ENCODE results near the gene VWCE. TPM values are rescaled to one million over a fixed set of nuclear protein-coding genes. Genes with fewer than 3 reads are reported as not detected.

Gene VWCE
- total RNA-seq, 3 donors from 2014 or later (not counting 1 experiment from before 2014, with no cell fraction given) = 0.61 to 0.95 (median 0.82) TPM

GRCh38 chr11:61290905-61291690 lies 4.0 kb downstream of the VWCE start:
- Mint-ChIP-seq H3K9me3 (no peaks in the 10 kb centered on the region), H3K4me1 (peaks cover 9 to 15% of the 10 kb centered on the region in 2 donors), H3K4me3 (no peak overlapping the region), H3K27ac (no peak overlapping the region), H3K36me3 (no peaks in the 10 kb centered on the region), H3K27me3 (ENCODE audit: low read depth in 2 of 2) (peaks cover 0 to 15% of the 10 kb centered on the region in 2 donors)
- no peaks in the 10 kb centered on the region for H3K9me3 ChIP-seq (ENCODE audit: control insufficient read depth, insufficient read depth, low read length)
- TF ChIP-seq, protein P1, sequence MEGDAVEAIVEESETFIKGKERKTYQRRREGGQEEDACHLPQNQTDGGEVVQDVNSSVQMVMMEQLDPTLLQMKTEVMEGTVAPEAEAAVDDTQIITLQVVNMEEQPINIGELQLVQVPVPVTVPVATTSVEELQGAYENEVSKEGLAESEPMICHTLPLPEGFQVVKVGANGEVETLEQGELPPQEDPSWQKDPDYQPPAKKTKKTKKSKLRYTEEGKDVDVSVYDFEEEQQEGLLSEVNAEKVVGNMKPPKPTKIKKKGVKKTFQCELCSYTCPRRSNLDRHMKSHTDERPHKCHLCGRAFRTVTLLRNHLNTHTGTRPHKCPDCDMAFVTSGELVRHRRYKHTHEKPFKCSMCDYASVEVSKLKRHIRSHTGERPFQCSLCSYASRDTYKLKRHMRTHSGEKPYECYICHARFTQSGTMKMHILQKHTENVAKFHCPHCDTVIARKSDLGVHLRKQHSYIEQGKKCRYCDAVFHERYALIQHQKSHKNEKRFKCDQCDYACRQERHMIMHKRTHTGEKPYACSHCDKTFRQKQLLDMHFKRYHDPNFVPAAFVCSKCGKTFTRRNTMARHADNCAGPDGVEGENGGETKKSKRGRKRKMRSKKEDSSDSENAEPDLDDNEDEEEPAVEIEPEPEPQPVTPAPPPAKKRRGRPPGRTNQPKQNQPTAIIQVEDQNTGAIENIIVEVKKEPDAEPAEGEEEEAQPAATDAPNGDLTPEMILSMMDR (IDR thresholded peaks at IDR 0.05) = no peak
- WGBS (ENCODE audit: insufficient coverage) = 87% methylated on average over 12 of the region's 12 CpGs
- no peak for ATAC-seq
- peaks cover 22% of the 10 kb centered on the region for H3K4me1 ChIP-seq (ENCODE audit: control insufficient read depth, insufficient read depth, low read length)
- H3K27me3 ChIP-seq (ENCODE audit: control insufficient read depth, insufficient read depth, low read length) = peaks cover 9% of the 10 kb centered on the region
- H3K4me3 ChIP-seq (ENCODE audit: low read length) = no peak overlapping the region
- no peak overlapping the region for H3K27ac ChIP-seq (ENCODE audit: low read length)
- no peak for DNase-seq
- intact Hi-C loops (cut with micrococcal nuclease) = no loop called here
- H3K36me3 ChIP-seq (ENCODE audit: control insufficient read depth, insufficient read depth, low read length) = no peaks in the 10 kb centered on the region

- no peak overlapping the region for H3K4me3 ChIP-seq (ENCODE audit: low read length)
- no peaks in the 10 kb centered on the region for H3K4me1 Mint-ChIP-seq
- no peak for ATAC-seq
- H3K27me3 ChIP-seq (ENCODE audit: control insufficient read depth, insufficient read depth, low read length) = peaks cover under 1% of the 10 kb centered on the region
- intact Hi-C loops (cut with micrococcal nuclease) = no loop called here
- no peaks in the 10 kb centered on the region for H3K9me3 ChIP-seq (ENCODE audit: control insufficient read depth, insufficient read depth, low read length)
- no peak overlapping the region for H3K27ac ChIP-seq (ENCODE audit: low read length)
- TF ChIP-seq, protein P1 (IDR thresholded peaks at IDR 0.05) = no peak
- no peak for DNase-seq
- no peaks in the 10 kb centered on the region for H3K4me1 ChIP-seq (ENCODE audit: control insufficient read depth, insufficient read depth, low read length)
- H3K4me3 Mint-ChIP-seq = no peak overlapping the region
- no peaks in the 10 kb centered on the region for H3K36me3 ChIP-seq (ENCODE audit: control insufficient read depth, insufficient read depth, low read length)
- no peak overlapping the region for H3K27ac Mint-ChIP-seq
- H3K36me3 Mint-ChIP-seq = no peaks in the 10 kb centered on the region
- H3K27me3 Mint-ChIP-seq (ENCODE audit: low read depth in 2 of 2) = peaks cover 0 to 4% of the 10 kb centered on the region in 2 donors
- H3K9me3 Mint-ChIP-seq = no peaks in the 10 kb centered on the region
- 88% methylated on average over 14 of the region's 14 CpGs for WGBS (ENCODE audit: insufficient coverage)
Observed at GRCh38 chr11:61287338-61287977, 7.7 kb downstream of the VWCE start.

- no peaks in the 10 kb centered on the region for H3K36me3 Mint-ChIP-seq
- DNase-seq (no peak), ATAC-seq (no peak)
- no peaks in the 10 kb centered on the region for H3K36me3 ChIP-seq (ENCODE audit: control insufficient read depth, insufficient read depth, low read length)
- intact Hi-C loops (cut with micrococcal nuclease) = no loop called here
- H3K9me3 ChIP-seq (ENCODE audit: control insufficient read depth, insufficient read depth, low read length) = no peaks in the 10 kb centered on the region
- H3K4me3 ChIP-seq (ENCODE audit: low read length) = no peak overlapping the region
- no peak overlapping the region for H3K27ac ChIP-seq (ENCODE audit: low read length)
- H3K4me1 ChIP-seq (ENCODE audit: control insufficient read depth, insufficient read depth, low read length) = no peaks in the 10 kb centered on the region
- H3K9me3 Mint-ChIP-seq = no peaks in the 10 kb centered on the region
- H3K4me1 Mint-ChIP-seq = no peaks in the 10 kb centered on the region
- no peak overlapping the region for H3K27ac Mint-ChIP-seq
- no peaks in the 10 kb centered on the region for H3K27me3 ChIP-seq (ENCODE audit: control insufficient read depth, insufficient read depth, low read length)
- TF ChIP-seq, protein P1 (IDR thresholded peaks at IDR 0.05) = no peak
- WGBS (ENCODE audit: insufficient coverage) = 96% methylated on average over 4 of the region's 4 CpGs
- no peaks in the 10 kb centered on the region for H3K27me3 Mint-ChIP-seq (ENCODE audit: low read depth in 2 of 2)
- H3K4me3 Mint-ChIP-seq = no peak overlapping the region
Observed at GRCh38 chr11:61283613-61284012, 11.5 kb downstream of the VWCE start.
